GM23338 (cell line): ENCODE measurements around the gene IRAK2. TPM values are rescaled to one million over a fixed set of nuclear protein-coding genes. Genes with fewer than 3 reads are reported as not detected.

Experiments used
- ATAC-seq: fragments of 200-7000 bp; cut with Tn5 transposase; 3 replicates; pipeline ENCODE4 v1.9.1; 2020
- DNase-seq: peaks from one replicate; pipeline ENCODE4 v3.0.0-alpha.2; 2015; ENCODE audit warnings: low spot score
- H2AFZ ChIP-seq: fragments of 200-600 bp; sonication (generic); 2 replicates; pipeline ENCODE4 v1.8.0; 2016; ENCODE audit warnings: antibody characterized with exemption, mild to moderate bottlenecking, moderate library complexity
- H3F3A ChIP-seq: fragments of 200-600 bp; sonication (generic); replicated peaks from 2 replicates; pipeline ENCODE4 v1.8.0; 2017; ENCODE audit warnings: antibody characterized with exemption, mixed run types, low read depth
- H3K27ac ChIP-seq: fragments of 200-600 bp; sonication (generic); 2 replicates; pipeline ENCODE4 v1.6.1; 2016; ENCODE audit warnings: low read depth
- H3K27me3 ChIP-seq: fragments of 200-600 bp; sonication (generic); 2 replicates; pipeline ENCODE4 v1.8.0; 2016; ENCODE audit warnings: mild to moderate bottlenecking, mixed run types, moderate library complexity; ENCODE audit not compliant: insufficient read depth
- H3K36me3 ChIP-seq: fragments of 200-600 bp; sonication (generic); 2 replicates; pipeline ENCODE4 v1.8.0; 2016; ENCODE audit warnings: mild to moderate bottlenecking; ENCODE audit not compliant: insufficient read depth
- H3K4me1 ChIP-seq: fragments of 200-600 bp; sonication (generic); 2 replicates; pipeline ENCODE4 v1.8.0; 2016; ENCODE audit warnings: mild to moderate bottlenecking, moderate library complexity; ENCODE audit not compliant: insufficient read depth
- H3K4me2 ChIP-seq: fragments of 200-600 bp; sonication (generic); 2 replicates; pipeline ENCODE4 v1.7.1; 2017; ENCODE audit warnings: mixed run types
- H3K4me3 ChIP-seq: fragments of 200-600 bp; sonication (generic); 2 replicates; pipeline ENCODE4 v1.6.1; 2016; ENCODE audit warnings: mixed run types
- H3K79me2 ChIP-seq: fragments of 200-600 bp; sonication (generic); replicated peaks from 2 replicates; pipeline ENCODE4 v1.8.0; 2017; ENCODE audit warnings: mild to moderate bottlenecking; ENCODE audit not compliant: insufficient read depth
- H3K9me2 ChIP-seq: fragments of 200-600 bp; sonication (generic); 2 replicates; pipeline ENCODE4 v1.8.0; 2017; ENCODE audit not compliant: insufficient read depth
- H4K20me1 ChIP-seq: fragments of 200-600 bp; sonication (generic); replicated peaks from 2 replicates; pipeline ENCODE4 v1.8.0; 2017; ENCODE audit warnings: mild to moderate bottlenecking; ENCODE audit not compliant: insufficient read depth
- H3K27ac Mint-ChIP-seq: 2 replicates; pipeline ENCODE4 v1.8.0; 2020; ENCODE audit warnings: inconsistent platforms, mild to moderate bottlenecking, moderate library complexity, mixed read lengths
- H3K27me3 Mint-ChIP-seq: 3 replicates; pipeline ENCODE4 v1.8.0; 2022; ENCODE audit warnings: low read depth, mild to moderate bottlenecking, moderate library complexity, mixed read lengths, inconsistent platforms; ENCODE audit not compliant: insufficient read depth, poor library complexity
- H3K36me3 Mint-ChIP-seq: 3 replicates; pipeline ENCODE4 v1.8.0; 2021; ENCODE audit warnings: low read depth, mild to moderate bottlenecking, inconsistent platforms, moderate library complexity, mixed read lengths
- H3K4me1 Mint-ChIP-seq: 3 replicates; pipeline ENCODE4 v1.8.0; 2020; ENCODE audit warnings: mild to moderate bottlenecking, inconsistent platforms, mixed read lengths
- H3K4me3 Mint-ChIP-seq: 3 replicates; pipeline ENCODE4 v1.8.0; 2021; ENCODE audit warnings: moderate library complexity, mild to moderate bottlenecking, inconsistent platforms, mixed read lengths
- H3K9me3 Mint-ChIP-seq: 3 replicates; pipeline ENCODE4 v1.8.0; 2020; ENCODE audit warnings: moderate library complexity, mild to moderate bottlenecking, inconsistent platforms, mixed read lengths
- CREB1 ChIP-seq: fragments of 250-450 bp; sonication (Bioruptor Pico); IDR thresholded peaks from 2 replicates; pipeline ENCODE4 v1.5.0; 2020; ENCODE audit warnings: low read depth, mild to moderate bottlenecking, moderate library complexity
- STAT1 ChIP-seq: IDR thresholded peaks from one replicate; pipeline ENCODE4 v1.6.1; 2016; ENCODE audit warnings: antibody characterized with exemption; ENCODE audit not compliant: unreplicated experiment
- ZNF114 ChIP-seq: fragments of 250-450 bp; sonication (Bioruptor Pico); IDR thresholded peaks from 2 replicates; pipeline ENCODE4 v1.5.0; 2020; ENCODE audit warnings: mild to moderate bottlenecking, moderate library complexity
- ZNF331 ChIP-seq: fragments of 250-450 bp; sonication (Bioruptor Pico); IDR thresholded peaks from 2 replicates; pipeline ENCODE4 v1.5.0; 2020; ENCODE audit warnings: low read depth, mild to moderate bottlenecking, moderate library complexity
- polyA plus RNA-seq: library from polyadenylated mRNA; unstranded; fragments of >200 nt; fragmentation: Nextera tagmentation; extraction: Ambion mirVana; gene quantifications from 2 replicates; pipeline ENCODE4 v1.2.1, GENCODE V29; 2016
- total RNA-seq: library from RNA; depleted of rRNA; stranded (reverse); fragments of >200 nt; shearing (Covaris generic); gene quantifications from 2 replicates; pipeline ENCODE4 v1.2.3, GENCODE V29; 2014
- TF ChIP-seq, protein P1 (sequence below): IDR thresholded peaks from one replicate; pipeline ENCODE4 v1.6.1; 2018; ENCODE audit warnings: antibody characterized with exemption; ENCODE audit not compliant: unreplicated experiment

The IRAK2 gene
- total and polyA plus RNA-seq, 2 experiments from 2014 or later = 0.37 to 1.4 TPM

DNA sequence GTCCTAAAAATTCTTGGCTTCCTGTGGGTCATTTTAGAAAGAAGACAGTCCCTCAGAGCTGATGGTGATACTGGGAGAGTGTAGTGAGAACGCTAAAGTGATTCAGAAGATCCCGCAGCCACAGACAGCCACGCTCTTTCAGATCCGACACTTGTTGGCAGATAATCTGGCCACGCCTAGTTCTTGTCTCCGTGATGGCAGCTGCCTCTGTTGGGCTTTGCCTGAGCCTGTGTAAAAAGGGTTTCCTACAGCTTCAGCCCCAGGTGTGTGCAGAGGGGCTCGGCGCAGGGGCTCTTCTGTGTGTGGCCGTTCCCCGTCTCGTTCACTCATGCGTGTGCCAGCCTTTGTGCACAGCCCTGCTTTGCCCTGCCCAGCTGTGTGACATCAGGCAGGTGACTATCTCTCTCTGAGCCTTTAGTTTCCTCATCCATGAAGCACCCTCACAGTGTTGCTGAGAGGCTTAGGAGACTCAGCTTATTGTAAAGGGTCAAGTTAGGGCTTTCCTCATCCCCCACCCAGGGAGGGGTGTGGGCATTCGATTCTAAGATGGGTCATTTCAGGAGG, 6.3 kb downstream of the IRAK2 start (continued):
- no peak for TF ChIP-seq CREB1 (CRISPR knock-in tag)
- TF ChIP-seq, protein P1, sequence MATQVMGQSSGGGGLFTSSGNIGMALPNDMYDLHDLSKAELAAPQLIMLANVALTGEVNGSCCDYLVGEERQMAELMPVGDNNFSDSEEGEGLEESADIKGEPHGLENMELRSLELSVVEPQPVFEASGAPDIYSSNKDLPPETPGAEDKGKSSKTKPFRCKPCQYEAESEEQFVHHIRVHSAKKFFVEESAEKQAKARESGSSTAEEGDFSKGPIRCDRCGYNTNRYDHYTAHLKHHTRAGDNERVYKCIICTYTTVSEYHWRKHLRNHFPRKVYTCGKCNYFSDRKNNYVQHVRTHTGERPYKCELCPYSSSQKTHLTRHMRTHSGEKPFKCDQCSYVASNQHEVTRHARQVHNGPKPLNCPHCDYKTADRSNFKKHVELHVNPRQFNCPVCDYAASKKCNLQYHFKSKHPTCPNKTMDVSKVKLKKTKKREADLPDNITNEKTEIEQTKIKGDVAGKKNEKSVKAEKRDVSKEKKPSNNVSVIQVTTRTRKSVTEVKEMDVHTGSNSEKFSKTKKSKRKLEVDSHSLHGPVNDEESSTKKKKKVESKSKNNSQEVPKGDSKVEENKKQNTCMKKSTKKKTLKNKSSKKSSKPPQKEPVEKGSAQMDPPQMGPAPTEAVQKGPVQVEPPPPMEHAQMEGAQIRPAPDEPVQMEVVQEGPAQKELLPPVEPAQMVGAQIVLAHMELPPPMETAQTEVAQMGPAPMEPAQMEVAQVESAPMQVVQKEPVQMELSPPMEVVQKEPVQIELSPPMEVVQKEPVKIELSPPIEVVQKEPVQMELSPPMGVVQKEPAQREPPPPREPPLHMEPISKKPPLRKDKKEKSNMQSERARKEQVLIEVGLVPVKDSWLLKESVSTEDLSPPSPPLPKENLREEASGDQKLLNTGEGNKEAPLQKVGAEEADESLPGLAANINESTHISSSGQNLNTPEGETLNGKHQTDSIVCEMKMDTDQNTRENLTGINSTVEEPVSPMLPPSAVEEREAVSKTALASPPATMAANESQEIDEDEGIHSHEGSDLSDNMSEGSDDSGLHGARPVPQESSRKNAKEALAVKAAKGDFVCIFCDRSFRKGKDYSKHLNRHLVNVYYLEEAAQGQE = no peak
- no peak for TF ChIP-seq ZNF331 (CRISPR knock-in tag)
- no peak for TF ChIP-seq ZNF114 (CRISPR knock-in tag)

- no peaks in the 10 kb centered on the region for H3K79me2 ChIP-seq
- 0 out of 2 replicates have a peak, but pooled peaks cover 4% of the 10 kb centered on the region for H3K9me2 ChIP-seq
- H3K4me1 ChIP-seq = no peaks in the 10 kb centered on the region
- no peaks in the 10 kb centered on the region for H3F3A ChIP-seq
- peaks cover 5% of the 10 kb centered on the region; the same call in 1 of the 2 replicates for H3K36me3 ChIP-seq
- no peak overlapping the region for H2AFZ ChIP-seq
- H3K4me2 ChIP-seq = no peak overlapping the region
- no peak overlapping the region for H3K27ac ChIP-seq
- Mint-ChIP-seq H3K4me1 (no peaks in the 10 kb centered on the region; the same call in 2 of the 3 replicates), H3K9me3 (peaks cover 23% of the 10 kb centered on the region), H3K27ac (no peak overlapping the region), H3K27me3 (peaks cover 10% of the 10 kb centered on the region), H3K4me3 (no peak overlapping the region), H3K36me3 (peaks cover 13% of the 10 kb centered on the region)
- no peak overlapping the region for H3K4me3 ChIP-seq
- H4K20me1 ChIP-seq = no peaks in the 10 kb centered on the region
- H3K27me3 ChIP-seq = no peaks in the 10 kb centered on the region
- DNase-seq = no peak
- ATAC-seq = no peak
- no peak for TF ChIP-seq ZNF331 (CRISPR knock-in tag)
- TF ChIP-seq, protein P1 = no peak
- TF ChIP-seq STAT1 = no peak
Observed at GRCh38 chr3:10173095-10173925, 8.6 kb downstream of the IRAK2 start.
